HG03575 (cell line): ENCODE data around the gene MFN2.
"Not testable (repeated sequence)": the region's sequence is repeated elsewhere in the genome, so short reads cannot be mapped to it uniquely, and the experiment has no call there.

Source experiments
- ATAC-seq: cut with Tn5 transposase; IDR thresholded peaks from one replicate; pipeline ENCODE4 v1.9.1; 2021; ENCODE audit not compliant: unreplicated experiment, insufficient number of reproducible peaks, low FRiP score; ENCODE audit errors: extremely low read depth

The MFN2 gene

GRCh38 chr1:12038356-12039163 lies 58.3 kb downstream of the MFN2 start:
- ATAC-seq = no peak

GRCh38 chr1:12039164-12039525 lies 58.9 kb downstream of the MFN2 start:
- ATAC-seq = no peak

GRCh38 chr1:12039824-12040456 lies 59.7 kb downstream of the MFN2 start:
- not testable (repeated sequence) for ATAC-seq

GRCh38 chr1:12040457-12041051 lies 60.3 kb downstream of the MFN2 start:
- no peak for ATAC-seq

GRCh38 chr1:12044187-12044877 lies 64.1 kb downstream of the MFN2 start:
- not testable (repeated sequence) for ATAC-seq

GRCh38 chr1:12046749-12047119 lies 66.5 kb downstream of the MFN2 start:
- ATAC-seq = no peak

- ATAC-seq = no peak
These were observed 67.1 kb downstream of the MFN2 start for GRCh38 chr1:12047120-12047876.

- no peak for ATAC-seq
These were observed 68.1 kb downstream of the MFN2 start for GRCh38 chr1:12048372-12048771.

GRCh38 chr1:12049616-12050015 lies 69.4 kb downstream of the MFN2 start:
- no peak for ATAC-seq

- no peak for ATAC-seq
These were observed 71.1 kb downstream of the MFN2 start for GRCh38 chr1:12051361-12051760.

GRCh38 chr1:12052008-12052573 lies 71.8 kb downstream of the MFN2 start:
- ATAC-seq = peak; percentile 41

GRCh38 chr1:12052997-12053686 lies 72.9 kb downstream of the MFN2 start:
- ATAC-seq = no peak

- no peak for ATAC-seq
These were observed 73.7 kb downstream of the MFN2 start for GRCh38 chr1:12053752-12054548.

GRCh38 chr1:12055259-12055658 lies 75.0 kb downstream of the MFN2 start:
- ATAC-seq = no peak

- ATAC-seq = no peak
These were observed 76.1 kb downstream of the MFN2 start for GRCh38 chr1:12056331-12056841.

GRCh38 chr1:12057382-12057781 lies 77.1 kb downstream of the MFN2 start:
- no peak for ATAC-seq

GRCh38 chr1:12057940-12058687 lies 77.9 kb downstream of the MFN2 start:
- ATAC-seq = no peak
